ENCODE results near the gene MMEL1. TPM values are rescaled to one million over a fixed set of nuclear protein-coding genes. Genes with fewer than 3 reads are reported as not detected.
A peak's percentile ranks its signal among the peaks of the same experiment; 100 is the strongest.

Gene MMEL1
- total and polyA plus RNA-seq, 12 donors: 0.17 to 3.9 (median 0.67) TPM; not detected in 7

GRCh38 chr1:2641381-2642130 lies 8.7 kb upstream of the MMEL1 start:
- 91 to 93% methylated on average over 34 of the region's 34 CpGs for WGBS, 2 donors
- peak overlapping the region in 3 of 10 donors; percentile 91 to 98 (median 93) for H3K27ac ChIP-seq
- H3K4me1 ChIP-seq: peaks cover 8 to 21% (median 18%) of the 10 kb centered on the region in 9 donors
- H3K27me3 ChIP-seq: no peaks in the 10 kb centered on the region
- no peaks in the 10 kb centered on the region for H3K36me3 ChIP-seq
- DNase-seq (no peak), ATAC-seq (peak in 1 of 8 donors; percentile 3)
- peak overlapping the region in 9 of 10 donors; percentile 72 to 98 (median 88) for H3K4me3 ChIP-seq
- H3K9me3 ChIP-seq: peaks cover 0 to 21% (median 10%) of the 10 kb centered on the region in 11 donors
- TF ChIP-seq CTCF (IDR thresholded peaks at IDR 0.05): no peak
- intact Hi-C loops (cut with DNase I): loop anchor here in 8 of 10 donors (2.0 to 10.0 kb wide), 8 partner anchors 47 to 447 kb away; partner anchors contain the start of genes PEX10 (in 3 of the 8), PANK4 (in 2 of the 8), FAAP20 (in 1 of the 8) and PRXL2B (in 1 of the 8)

DNA sequence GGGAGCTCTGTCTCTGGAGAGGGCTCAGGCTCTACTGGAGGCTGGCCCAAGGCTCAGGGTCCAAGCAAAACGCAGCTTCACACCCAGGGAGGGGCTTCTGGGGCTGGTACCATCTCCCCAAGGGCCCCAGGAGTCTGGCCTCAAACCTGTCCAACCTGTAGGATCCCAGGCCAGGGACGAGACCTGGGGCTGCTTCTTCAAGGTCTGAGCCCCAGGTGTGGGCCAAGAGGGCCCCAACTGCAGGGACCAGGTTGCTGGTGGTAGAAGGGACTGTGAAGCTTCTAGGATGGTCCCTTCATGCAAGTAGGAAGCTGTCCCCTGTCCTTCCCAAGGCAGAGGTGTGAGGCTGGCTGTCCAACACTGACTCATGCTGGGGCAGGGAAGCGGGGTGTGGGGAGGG lies 7.8 kb upstream of the MMEL1 start:
- no peaks in the 10 kb centered on the region for H3K36me3 ChIP-seq
- H3K27ac ChIP-seq: no peak overlapping the region
- intact Hi-C loops (cut with DNase I): loop anchor here in 8 of 10 donors (10.0 kb wide), 7 partner anchors 46 to 446 kb away; partner anchors contain the start of genes PEX10 (in 3 of the 8), PANK4 (in 2 of the 8), FAAP20 (in 1 of the 8) and PRXL2B (in 1 of the 8)
- peaks cover 0 to 18% (median 9%) of the 10 kb centered on the region in 11 donors for H3K9me3 ChIP-seq
- peaks cover 8 to 21% (median 18%) of the 10 kb centered on the region in 9 donors for H3K4me1 ChIP-seq
- WGBS, 2 donors: 89 to 90% methylated on average over 3 of the region's 3 CpGs
- no peak overlapping the region for H3K4me3 ChIP-seq
- H3K27me3 ChIP-seq: peaks cover 0 to 1% (median 0%) of the 10 kb centered on the region in 7 donors
- DNase-seq (no peak), ATAC-seq (no peak)
- no peak for TF ChIP-seq CTCF (IDR thresholded peaks at IDR 0.05)

DNA sequence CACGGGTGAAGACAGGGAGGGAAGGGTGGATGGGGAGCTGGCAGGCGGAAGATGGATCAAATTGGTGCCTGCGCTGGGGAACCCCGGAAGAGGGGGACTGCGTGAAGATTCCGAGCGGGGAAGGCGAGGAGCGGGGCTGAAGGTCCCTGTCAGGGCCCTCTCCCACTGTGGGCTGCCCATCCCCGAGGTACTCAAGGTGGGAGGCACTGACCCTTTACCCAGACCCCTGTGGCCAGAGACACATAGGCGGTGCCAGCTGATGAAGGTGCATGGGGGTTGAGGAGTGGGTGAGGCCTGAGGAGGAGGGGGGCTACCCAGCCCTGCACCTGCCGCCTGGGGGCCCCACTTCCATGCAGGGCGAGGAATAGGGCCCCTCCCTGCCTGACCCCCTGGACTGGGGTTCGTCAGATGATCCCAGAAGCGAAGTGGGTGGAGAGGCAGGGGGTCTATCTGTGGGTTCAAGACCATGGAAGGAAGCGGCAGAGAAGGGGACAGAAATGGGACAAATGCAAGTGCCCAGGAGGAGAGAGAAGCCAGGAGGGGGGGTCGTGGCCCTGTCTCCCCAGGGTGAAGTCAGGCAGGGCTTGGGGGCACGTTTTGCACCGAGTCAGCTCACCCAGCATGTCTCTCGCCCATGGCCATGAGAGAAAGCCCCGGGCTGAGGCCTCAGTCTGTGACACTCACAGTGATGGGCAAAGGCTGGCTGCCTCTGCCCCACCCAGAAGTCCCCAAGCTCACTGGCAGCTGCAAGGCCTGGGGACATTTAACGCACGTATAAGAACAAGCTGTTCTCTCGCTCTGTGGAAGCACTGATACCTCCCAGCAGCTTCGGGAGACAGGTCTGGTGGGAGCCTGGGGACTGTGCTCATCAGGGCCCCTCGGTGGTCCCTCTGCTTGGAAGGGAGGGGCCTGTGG lies 7.0 kb upstream of the MMEL1 start:
- WGBS, 2 donors: 70 to 76% methylated on average over 26 of the region's 26 CpGs
- ATAC-seq: no peak
- Histone ChIP-seq H3K9me3 (peaks cover 0 to 17% (median 9%) of the 10 kb centered on the region in 11 donors), H3K27me3 (peaks cover 0 to 6% (median 0%) of the 10 kb centered on the region in 7 donors), H3K4me3 (no peak overlapping the region), H3K36me3 (no peaks in the 10 kb centered on the region), H3K27ac (no peak overlapping the region), H3K4me1 (peaks cover 8 to 21% (median 18%) of the 10 kb centered on the region in 9 donors)
- intact Hi-C loops (cut with DNase I): loop anchor here in 9 of 10 donors (5.0 to 10.0 kb wide), 8 partner anchors 45 to 445 kb away; partner anchors contain the start of genes PEX10 (in 3 of the 9), PANK4 (in 2 of the 9), FAAP20 (in 1 of the 9) and PRXL2B (in 1 of the 9)
- DNase-seq: no peak
- TF ChIP-seq CTCF (IDR thresholded peaks at IDR 0.05): no peak

- intact Hi-C loops (cut with DNase I): loop anchor here in 1 of 10 donors (5.0 kb wide), 1 partner anchor 47 kb away; no protein-coding TSS in a partner anchor
- H3K27ac ChIP-seq: no peak overlapping the region
- DNase-seq (no peak), ATAC-seq (no peak)
- no peak for TF ChIP-seq CTCF (IDR thresholded peaks at IDR 0.05)
- peaks cover 8 to 21% (median 19%) of the 10 kb centered on the region in 9 donors for H3K4me1 ChIP-seq
- no peaks in the 10 kb centered on the region for H3K36me3 ChIP-seq
- H3K27me3 ChIP-seq: peaks cover 0 to 7% (median 2%) of the 10 kb centered on the region in 7 donors
- H3K9me3 ChIP-seq: peaks cover 0 to 17% (median 9%) of the 10 kb centered on the region in 11 donors
- 52 to 59% methylated on average over 11 of the region's 11 CpGs for WGBS, 2 donors
- H3K4me3 ChIP-seq: no peak overlapping the region
Measured at GRCh38 chr1:2639203-2639602, 6.4 kb upstream of the MMEL1 start.

Measured in heart right ventricle (tissue), 16 donors.